ENCODE results near the gene ALS2CL.

DNA sequence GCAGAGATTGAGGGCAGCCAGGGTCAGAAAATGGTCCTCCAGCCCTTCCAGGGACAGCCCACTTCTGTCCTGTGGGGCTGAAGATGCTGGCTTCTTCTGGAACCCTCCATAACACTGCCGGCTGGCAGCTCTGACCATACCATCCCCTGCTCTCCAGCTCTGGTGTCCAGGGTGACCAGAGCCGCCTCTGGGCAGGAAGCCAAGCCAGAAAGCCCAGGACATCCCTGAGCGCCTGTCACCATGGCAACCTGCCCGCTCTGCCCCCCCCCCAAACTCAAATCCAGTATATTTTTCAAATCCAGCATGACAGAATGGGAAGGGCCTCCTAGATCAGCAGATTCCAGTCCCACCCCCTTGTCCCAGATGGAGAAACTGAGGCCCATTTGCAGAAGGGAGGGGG, 7.3 kb upstream of the ALS2CL start:
- TF ChIP-seq, protein P1, sequence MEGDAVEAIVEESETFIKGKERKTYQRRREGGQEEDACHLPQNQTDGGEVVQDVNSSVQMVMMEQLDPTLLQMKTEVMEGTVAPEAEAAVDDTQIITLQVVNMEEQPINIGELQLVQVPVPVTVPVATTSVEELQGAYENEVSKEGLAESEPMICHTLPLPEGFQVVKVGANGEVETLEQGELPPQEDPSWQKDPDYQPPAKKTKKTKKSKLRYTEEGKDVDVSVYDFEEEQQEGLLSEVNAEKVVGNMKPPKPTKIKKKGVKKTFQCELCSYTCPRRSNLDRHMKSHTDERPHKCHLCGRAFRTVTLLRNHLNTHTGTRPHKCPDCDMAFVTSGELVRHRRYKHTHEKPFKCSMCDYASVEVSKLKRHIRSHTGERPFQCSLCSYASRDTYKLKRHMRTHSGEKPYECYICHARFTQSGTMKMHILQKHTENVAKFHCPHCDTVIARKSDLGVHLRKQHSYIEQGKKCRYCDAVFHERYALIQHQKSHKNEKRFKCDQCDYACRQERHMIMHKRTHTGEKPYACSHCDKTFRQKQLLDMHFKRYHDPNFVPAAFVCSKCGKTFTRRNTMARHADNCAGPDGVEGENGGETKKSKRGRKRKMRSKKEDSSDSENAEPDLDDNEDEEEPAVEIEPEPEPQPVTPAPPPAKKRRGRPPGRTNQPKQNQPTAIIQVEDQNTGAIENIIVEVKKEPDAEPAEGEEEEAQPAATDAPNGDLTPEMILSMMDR (IDR thresholded peaks at IDR 0.05 in 2 of 3, conservative IDR thresholded peaks at IDR 0.05 in 1 of 3; ENCODE audit: control insufficient read depth in 2 of 3, extremely low read depth in 1 of 3, insufficient read depth in 1 of 3, low read depth in 3 of 3, low read length in 3 of 3) = no peak
- TF ChIP-seq EP300 (IDR thresholded peaks at IDR 0.05; ENCODE audit: borderline replicate concordance in 1 of 2, control insufficient read depth in 1 of 2, low read depth in 2 of 2, low read length in 2 of 2) (no peak), CHD4 (IDR thresholded peaks at IDR 0.05) (no peak), TARDBP (IDR thresholded peaks at IDR 0.05; ENCODE audit: borderline replicate concordance) (no peak), SIN3A (IDR thresholded peaks at IDR 0.05; ENCODE audit: low read depth, low read length) (no peak), HDAC2 (IDR thresholded peaks at IDR 0.05) (no peak), EZH2 (IDR thresholded peaks at IDR 0.05; ENCODE audit: borderline replicate concordance, control insufficient read depth, low read depth, low read length) (no peak), POLR2AphosphoS5 (IDR thresholded peaks at IDR 0.05; ENCODE audit: low read length) (no peak)
- TF ChIP-seq, protein P2, sequence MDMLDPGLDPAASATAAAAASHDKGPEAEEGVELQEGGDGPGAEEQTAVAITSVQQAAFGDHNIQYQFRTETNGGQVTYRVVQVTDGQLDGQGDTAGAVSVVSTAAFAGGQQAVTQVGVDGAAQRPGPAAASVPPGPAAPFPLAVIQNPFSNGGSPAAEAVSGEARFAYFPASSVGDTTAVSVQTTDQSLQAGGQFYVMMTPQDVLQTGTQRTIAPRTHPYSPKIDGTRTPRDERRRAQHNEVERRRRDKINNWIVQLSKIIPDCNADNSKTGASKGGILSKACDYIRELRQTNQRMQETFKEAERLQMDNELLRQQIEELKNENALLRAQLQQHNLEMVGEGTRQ (IDR thresholded peaks at IDR 0.05; ENCODE audit: borderline replicate concordance, low read depth, low read length) = no peak
